Measurements from ENCODE around the gene TGFBR3L.

DNA sequence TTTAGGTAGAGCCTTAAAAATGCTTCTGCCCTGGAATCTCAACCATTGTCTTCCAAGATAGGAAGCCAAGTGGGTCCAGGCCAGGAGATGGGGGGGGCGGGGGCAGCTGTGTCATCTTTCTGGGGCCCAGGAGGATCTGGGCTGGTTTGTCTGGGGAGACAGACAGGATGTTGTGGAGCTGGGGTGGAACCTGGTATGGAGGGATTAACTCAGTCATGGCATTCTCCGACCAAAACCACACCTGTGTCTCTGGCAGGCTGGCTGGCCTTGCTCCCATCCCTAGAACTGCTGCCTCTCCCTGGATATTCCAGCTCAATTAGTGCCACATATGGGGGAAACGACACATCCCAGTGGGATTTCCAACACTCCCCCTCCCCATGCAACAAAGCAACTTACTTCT is 13.7 kb upstream of the TGFBR3L start:
- no peak for TF ChIP-seq POLR2AphosphoS5 (IDR thresholded peaks at IDR 0.05; ENCODE audit: low read depth)
- TF ChIP-seq, protein P1, sequence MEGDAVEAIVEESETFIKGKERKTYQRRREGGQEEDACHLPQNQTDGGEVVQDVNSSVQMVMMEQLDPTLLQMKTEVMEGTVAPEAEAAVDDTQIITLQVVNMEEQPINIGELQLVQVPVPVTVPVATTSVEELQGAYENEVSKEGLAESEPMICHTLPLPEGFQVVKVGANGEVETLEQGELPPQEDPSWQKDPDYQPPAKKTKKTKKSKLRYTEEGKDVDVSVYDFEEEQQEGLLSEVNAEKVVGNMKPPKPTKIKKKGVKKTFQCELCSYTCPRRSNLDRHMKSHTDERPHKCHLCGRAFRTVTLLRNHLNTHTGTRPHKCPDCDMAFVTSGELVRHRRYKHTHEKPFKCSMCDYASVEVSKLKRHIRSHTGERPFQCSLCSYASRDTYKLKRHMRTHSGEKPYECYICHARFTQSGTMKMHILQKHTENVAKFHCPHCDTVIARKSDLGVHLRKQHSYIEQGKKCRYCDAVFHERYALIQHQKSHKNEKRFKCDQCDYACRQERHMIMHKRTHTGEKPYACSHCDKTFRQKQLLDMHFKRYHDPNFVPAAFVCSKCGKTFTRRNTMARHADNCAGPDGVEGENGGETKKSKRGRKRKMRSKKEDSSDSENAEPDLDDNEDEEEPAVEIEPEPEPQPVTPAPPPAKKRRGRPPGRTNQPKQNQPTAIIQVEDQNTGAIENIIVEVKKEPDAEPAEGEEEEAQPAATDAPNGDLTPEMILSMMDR (conservative IDR thresholded peaks at IDR 0.05; ENCODE audit: low read depth in 2 of 2), result no peak
- TF ChIP-seq EZH2 (IDR thresholded peaks at IDR 0.05; ENCODE audit: low read depth, unreplicated experiment), result no peak
- TF ChIP-seq ZNF114 (CRISPR knock-in tag; IDR thresholded peaks at IDR 0.05), result no peak
- no peak for TF ChIP-seq EZH2phosphoT487 (IDR thresholded peaks at IDR 0.05; ENCODE audit: unreplicated experiment)
- TF ChIP-seq CREB1 (CRISPR knock-in tag; IDR thresholded peaks at IDR 0.05; ENCODE audit: low read depth), result no peak
- TF ChIP-seq, protein P2, sequence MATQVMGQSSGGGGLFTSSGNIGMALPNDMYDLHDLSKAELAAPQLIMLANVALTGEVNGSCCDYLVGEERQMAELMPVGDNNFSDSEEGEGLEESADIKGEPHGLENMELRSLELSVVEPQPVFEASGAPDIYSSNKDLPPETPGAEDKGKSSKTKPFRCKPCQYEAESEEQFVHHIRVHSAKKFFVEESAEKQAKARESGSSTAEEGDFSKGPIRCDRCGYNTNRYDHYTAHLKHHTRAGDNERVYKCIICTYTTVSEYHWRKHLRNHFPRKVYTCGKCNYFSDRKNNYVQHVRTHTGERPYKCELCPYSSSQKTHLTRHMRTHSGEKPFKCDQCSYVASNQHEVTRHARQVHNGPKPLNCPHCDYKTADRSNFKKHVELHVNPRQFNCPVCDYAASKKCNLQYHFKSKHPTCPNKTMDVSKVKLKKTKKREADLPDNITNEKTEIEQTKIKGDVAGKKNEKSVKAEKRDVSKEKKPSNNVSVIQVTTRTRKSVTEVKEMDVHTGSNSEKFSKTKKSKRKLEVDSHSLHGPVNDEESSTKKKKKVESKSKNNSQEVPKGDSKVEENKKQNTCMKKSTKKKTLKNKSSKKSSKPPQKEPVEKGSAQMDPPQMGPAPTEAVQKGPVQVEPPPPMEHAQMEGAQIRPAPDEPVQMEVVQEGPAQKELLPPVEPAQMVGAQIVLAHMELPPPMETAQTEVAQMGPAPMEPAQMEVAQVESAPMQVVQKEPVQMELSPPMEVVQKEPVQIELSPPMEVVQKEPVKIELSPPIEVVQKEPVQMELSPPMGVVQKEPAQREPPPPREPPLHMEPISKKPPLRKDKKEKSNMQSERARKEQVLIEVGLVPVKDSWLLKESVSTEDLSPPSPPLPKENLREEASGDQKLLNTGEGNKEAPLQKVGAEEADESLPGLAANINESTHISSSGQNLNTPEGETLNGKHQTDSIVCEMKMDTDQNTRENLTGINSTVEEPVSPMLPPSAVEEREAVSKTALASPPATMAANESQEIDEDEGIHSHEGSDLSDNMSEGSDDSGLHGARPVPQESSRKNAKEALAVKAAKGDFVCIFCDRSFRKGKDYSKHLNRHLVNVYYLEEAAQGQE (IDR thresholded peaks at IDR 0.05; ENCODE audit: unreplicated experiment), result no peak
- no peak for TF ChIP-seq NANOG (IDR thresholded peaks at IDR 0.05; ENCODE audit: borderline replicate concordance)
- TF ChIP-seq, protein P3, sequence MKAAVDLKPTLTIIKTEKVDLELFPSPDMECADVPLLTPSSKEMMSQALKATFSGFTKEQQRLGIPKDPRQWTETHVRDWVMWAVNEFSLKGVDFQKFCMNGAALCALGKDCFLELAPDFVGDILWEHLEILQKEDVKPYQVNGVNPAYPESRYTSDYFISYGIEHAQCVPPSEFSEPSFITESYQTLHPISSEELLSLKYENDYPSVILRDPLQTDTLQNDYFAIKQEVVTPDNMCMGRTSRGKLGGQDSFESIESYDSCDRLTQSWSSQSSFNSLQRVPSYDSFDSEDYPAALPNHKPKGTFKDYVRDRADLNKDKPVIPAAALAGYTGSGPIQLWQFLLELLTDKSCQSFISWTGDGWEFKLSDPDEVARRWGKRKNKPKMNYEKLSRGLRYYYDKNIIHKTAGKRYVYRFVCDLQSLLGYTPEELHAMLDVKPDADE (IDR thresholded peaks at IDR 0.05), result no peak
- TF ChIP-seq JUNB (IDR thresholded peaks at IDR 0.05; ENCODE audit: unreplicated experiment), result no peak
- no peak for TF ChIP-seq STAT1 (IDR thresholded peaks at IDR 0.05; ENCODE audit: unreplicated experiment)

Data from GM23338 (cell line).